Activated CD4-positive, alpha-beta T cell treated with anti-CD3 and anti-CD28 coated beads, Interleukin-2, amount 50 U/mL, for 1 hour (primary cell): ENCODE measurements around the gene PCDHB12.
"Not testable (repeated sequence)": the region's sequence is repeated elsewhere in the genome, so short reads cannot be mapped to it uniquely, and the experiment has no call there.

Experiments
- DNase-seq: peaks from one replicate; pipeline ENCODE4 v3.0.0-alpha.2; 2020

The PCDHB12 gene

GRCh38 chr5:141208478-141208877, at the start of gene PCDHB12:
TSS of gene PCDHB12 (plus strand) at chr5:141208719. CDS start at chr5:141208908, 189 bp downstream.
- no peak for DNase-seq

- peak; percentile 14 for DNase-seq
Measured at GRCh38 chr5:141172381-141173204, 35.9 kb upstream of the PCDHB12 start, which contains the start of gene PCDHB7. TSS of gene PCDHB7 (plus strand) at chr5:141172644. CDS start at chr5:141172836, 192 bp downstream.

GRCh38 chr5:141174291-141175104, 34.0 kb upstream of the PCDHB12 start:
- DNase-seq, result not testable (repeated sequence)

GRCh38 chr5:141175933-141176332, 32.6 kb upstream of the PCDHB12 start:
- DNase-seq, result no peak

- DNase-seq, result not testable (repeated sequence)
Measured at GRCh38 chr5:141177577-141178191, 30.8 kb upstream of the PCDHB12 start, which contains the start of gene PCDHB8. TSS of gene PCDHB8 (plus strand) at chr5:141177790. CDS start at chr5:141178035, 245 bp downstream.

- DNase-seq, result not testable (repeated sequence)
Measured at GRCh38 chr5:141179371-141179770, 29.1 kb upstream of the PCDHB12 start.

GRCh38 chr5:141179876-141180275, 28.6 kb upstream of the PCDHB12 start:
- not testable (repeated sequence) for DNase-seq

GRCh38 chr5:141180313-141180712, 28.2 kb upstream of the PCDHB12 start:
- no peak for DNase-seq

GRCh38 chr5:141182248-141182647, 26.3 kb upstream of the PCDHB12 start, which contains the start of gene PCDHB16:
TSS of gene PCDHB16 (plus strand) at chr5:141182387. CDS start at chr5:141182560, 173 bp downstream.
- no peak for DNase-seq

- DNase-seq, result not testable (repeated sequence)
Measured at GRCh38 chr5:141184117-141184855, 24.2 kb upstream of the PCDHB12 start.

GRCh38 chr5:141186897-141187512, 21.5 kb upstream of the PCDHB12 start, which contains the start of gene PCDHB9:
TSS of gene PCDHB9 (plus strand) at chr5:141187161. CDS start at chr5:141187319, 158 bp downstream.
- peak; percentile 27 for DNase-seq

GRCh38 chr5:141188682-141189081, 19.8 kb upstream of the PCDHB12 start:
- DNase-seq, result not testable (repeated sequence)

- not testable (repeated sequence) for DNase-seq
Measured at GRCh38 chr5:141189131-141189530, 19.4 kb upstream of the PCDHB12 start.

GRCh38 chr5:141192110-141192725, 16.3 kb upstream of the PCDHB12 start, which contains the start of gene PCDHB10:
TSS of gene PCDHB10 (plus strand) at chr5:141192353. CDS start at chr5:141192553, 200 bp downstream.
- DNase-seq, result peak; percentile 6

GRCh38 chr5:141194332-141194731, 14.2 kb upstream of the PCDHB12 start:
- not testable (repeated sequence) for DNase-seq

- DNase-seq, result no peak
Measured at GRCh38 chr5:141196363-141196762, 12.2 kb upstream of the PCDHB12 start.

- no peak for DNase-seq
Measured at GRCh38 chr5:141199359-141200235, 8.9 kb upstream of the PCDHB12 start, which contains the start of gene PCDHB11. TSS of gene PCDHB11 (plus strand) at chr5:141199627. CDS start at chr5:141199775, 148 bp downstream.

GRCh38 chr5:141201126-141201525, 7.4 kb upstream of the PCDHB12 start:
- not testable (repeated sequence) for DNase-seq

GRCh38 chr5:141201646-141202045, 6.9 kb upstream of the PCDHB12 start:
- DNase-seq, result not testable (repeated sequence)

- not testable (repeated sequence) for DNase-seq
Measured at GRCh38 chr5:141210281-141210680, 1.8 kb downstream of the PCDHB12 start.
